ENCODE results near the gene ADRB2. TPM values are rescaled to one million over a fixed set of nuclear protein-coding genes. Genes with fewer than 3 reads are reported as not detected.

Gene ADRB2
- total RNA-seq, 1 donor from 2014 or later: 0.64 TPM

DNA sequence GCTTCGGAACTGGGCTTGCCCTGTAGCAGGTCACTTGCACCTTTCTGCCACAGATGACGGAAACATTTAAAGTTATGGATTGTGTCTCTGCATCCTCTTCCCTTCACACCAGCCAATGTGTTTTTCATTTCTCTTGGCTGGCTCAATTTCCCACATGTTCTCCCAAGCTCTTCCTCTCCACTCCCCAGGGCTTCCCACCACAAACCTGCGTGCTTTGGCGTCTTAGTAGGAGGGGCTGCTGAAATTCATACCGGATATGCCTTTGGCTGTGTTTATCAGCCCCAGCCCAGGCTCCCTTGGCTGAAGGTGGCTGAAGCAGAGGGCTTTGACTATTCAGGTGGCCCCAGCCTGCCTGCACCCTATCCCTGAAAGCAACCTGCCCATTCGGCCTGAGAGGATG, 32.1 kb downstream of the ADRB2 start:
- FAIRE-seq (no peak), DNase-seq (ENCODE audit: low read depth) (no peak)
- Histone ChIP-seq H3K9ac (ENCODE audit: low read length) (no peak overlapping the region), H2AFZ (ENCODE audit: low read depth, low read length) (no peak overlapping the region), H3K4me2 (ENCODE audit: low read length) (no peak overlapping the region), H3K27me3 (ENCODE audit: insufficient read depth, low read length) (no peaks in the 10 kb centered on the region), H3K4me1 (ENCODE audit: insufficient read depth, low read length) (no peaks in the 10 kb centered on the region), H3K36me3 (ENCODE audit: insufficient read depth, low read length) (no peaks in the 10 kb centered on the region), H3K27ac (ENCODE audit: low read depth, low read length) (no peak overlapping the region), H3K79me2 (ENCODE audit: insufficient read depth, low read length) (no peaks in the 10 kb centered on the region), H3K9me3 (ENCODE audit: insufficient read depth, low read depth, low read length) (no peaks in the 10 kb centered on the region), H4K20me1 (ENCODE audit: insufficient read depth, low read length) (no peaks in the 10 kb centered on the region), H3K4me3 (ENCODE audit: insufficient read depth, low read depth, low read length) (no peak overlapping the region)
- peak overlapping the region; percentile 29 for H3K27ac Mint-ChIP-seq (ENCODE audit: unreplicated experiment)
- no peak for TF ChIP-seq EZH2 (IDR thresholded peaks at IDR 0.05; ENCODE audit: insufficient read depth, low read length)
- TF ChIP-seq, protein P1, sequence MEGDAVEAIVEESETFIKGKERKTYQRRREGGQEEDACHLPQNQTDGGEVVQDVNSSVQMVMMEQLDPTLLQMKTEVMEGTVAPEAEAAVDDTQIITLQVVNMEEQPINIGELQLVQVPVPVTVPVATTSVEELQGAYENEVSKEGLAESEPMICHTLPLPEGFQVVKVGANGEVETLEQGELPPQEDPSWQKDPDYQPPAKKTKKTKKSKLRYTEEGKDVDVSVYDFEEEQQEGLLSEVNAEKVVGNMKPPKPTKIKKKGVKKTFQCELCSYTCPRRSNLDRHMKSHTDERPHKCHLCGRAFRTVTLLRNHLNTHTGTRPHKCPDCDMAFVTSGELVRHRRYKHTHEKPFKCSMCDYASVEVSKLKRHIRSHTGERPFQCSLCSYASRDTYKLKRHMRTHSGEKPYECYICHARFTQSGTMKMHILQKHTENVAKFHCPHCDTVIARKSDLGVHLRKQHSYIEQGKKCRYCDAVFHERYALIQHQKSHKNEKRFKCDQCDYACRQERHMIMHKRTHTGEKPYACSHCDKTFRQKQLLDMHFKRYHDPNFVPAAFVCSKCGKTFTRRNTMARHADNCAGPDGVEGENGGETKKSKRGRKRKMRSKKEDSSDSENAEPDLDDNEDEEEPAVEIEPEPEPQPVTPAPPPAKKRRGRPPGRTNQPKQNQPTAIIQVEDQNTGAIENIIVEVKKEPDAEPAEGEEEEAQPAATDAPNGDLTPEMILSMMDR (IDR thresholded peaks at IDR 0.05; ENCODE audit: insufficient read depth, low read depth, low read length): no peak
- no peaks in the 10 kb centered on the region for H3K9me3 Mint-ChIP-seq (ENCODE audit: unreplicated experiment)
- peak overlapping the region; percentile 31 for H3K4me3 Mint-ChIP-seq (ENCODE audit: unreplicated experiment)
- H3K4me1 Mint-ChIP-seq (ENCODE audit: low read depth, unreplicated experiment): peaks cover 5% of the 10 kb centered on the region
- no peaks in the 10 kb centered on the region for H3K27me3 Mint-ChIP-seq (ENCODE audit: low read depth, unreplicated experiment)
- H3K36me3 Mint-ChIP-seq (ENCODE audit: low read depth, unreplicated experiment): no peaks in the 10 kb centered on the region

DNA sequence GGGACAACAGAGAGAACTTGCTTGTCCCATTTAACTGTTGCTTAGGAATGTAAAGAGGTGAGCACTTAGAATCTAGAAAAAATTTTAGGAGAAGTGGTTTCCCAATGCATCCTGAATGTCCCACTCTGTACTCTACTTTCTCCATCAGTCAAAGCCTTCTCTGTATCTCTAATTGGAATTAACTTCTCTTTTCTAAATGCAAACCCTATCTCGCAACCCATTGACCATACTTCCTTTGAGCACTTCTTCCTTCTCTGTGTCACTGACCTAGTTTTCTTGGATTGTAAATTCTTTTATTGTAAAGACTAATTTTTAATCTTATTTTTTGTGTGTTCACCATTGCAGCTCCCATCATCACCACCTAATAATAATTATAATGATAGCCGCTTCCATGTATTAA, 33.3 kb downstream of the ADRB2 start:
- no peak for DNase-seq (ENCODE audit: low read depth)
- H3K27me3 ChIP-seq (ENCODE audit: insufficient read depth, low read length): no peaks in the 10 kb centered on the region
- no peak overlapping the region for H2AFZ ChIP-seq (ENCODE audit: low read depth, low read length)
- FAIRE-seq: no peak
- Mint-ChIP-seq H3K27me3 (ENCODE audit: low read depth, unreplicated experiment) (no peaks in the 10 kb centered on the region), H3K4me1 (ENCODE audit: low read depth, unreplicated experiment) (peaks cover 8% of the 10 kb centered on the region), H3K9me3 (ENCODE audit: unreplicated experiment) (no peaks in the 10 kb centered on the region), H3K36me3 (ENCODE audit: low read depth, unreplicated experiment) (no peaks in the 10 kb centered on the region), H3K4me3 (ENCODE audit: unreplicated experiment) (no peak overlapping the region), H3K27ac (ENCODE audit: unreplicated experiment) (no peak overlapping the region)
- no peak overlapping the region for H3K9ac ChIP-seq (ENCODE audit: low read length)
- TF ChIP-seq EZH2 (IDR thresholded peaks at IDR 0.05; ENCODE audit: insufficient read depth, low read length): no peak
- TF ChIP-seq, protein P1 (IDR thresholded peaks at IDR 0.05; ENCODE audit: insufficient read depth, low read depth, low read length): no peak
- H4K20me1 ChIP-seq (ENCODE audit: insufficient read depth, low read length): no peaks in the 10 kb centered on the region
- no peak overlapping the region for H3K4me2 ChIP-seq (ENCODE audit: low read length)
- no peaks in the 10 kb centered on the region for H3K9me3 ChIP-seq (ENCODE audit: insufficient read depth, low read depth, low read length)
- H3K4me3 ChIP-seq (ENCODE audit: insufficient read depth, low read depth, low read length): no peak overlapping the region
- no peaks in the 10 kb centered on the region for H3K36me3 ChIP-seq (ENCODE audit: insufficient read depth, low read length)
- no peaks in the 10 kb centered on the region for H3K79me2 ChIP-seq (ENCODE audit: insufficient read depth, low read length)
- H3K4me1 ChIP-seq (ENCODE audit: insufficient read depth, low read length): no peaks in the 10 kb centered on the region
- no peak overlapping the region for H3K27ac ChIP-seq (ENCODE audit: low read depth, low read length)

DNA sequence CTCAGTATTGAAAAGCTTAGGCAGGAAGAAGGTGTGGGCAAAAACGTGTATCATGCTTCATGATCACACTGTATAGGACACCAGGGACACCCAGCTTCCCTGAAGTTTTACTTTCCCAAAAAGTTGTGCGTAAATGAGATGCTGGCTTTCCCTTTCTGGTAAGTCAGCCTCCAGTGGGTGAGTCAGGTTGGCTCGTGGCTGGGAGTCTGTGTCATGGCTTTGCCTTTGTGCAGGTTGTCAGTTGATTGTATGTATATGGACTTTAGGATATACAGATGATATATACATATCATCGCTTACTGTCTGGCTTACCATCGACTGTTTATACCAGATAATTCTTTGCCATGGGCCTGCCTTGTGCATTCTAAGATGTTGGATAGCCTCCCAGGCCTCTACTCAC, 34.2 kb downstream of the ADRB2 start:
- peaks cover 8% of the 10 kb centered on the region for H3K4me1 Mint-ChIP-seq (ENCODE audit: low read depth, unreplicated experiment)
- Histone ChIP-seq H4K20me1 (ENCODE audit: insufficient read depth, low read length) (no peaks in the 10 kb centered on the region), H3K4me2 (ENCODE audit: low read length) (no peak overlapping the region), H3K27ac (ENCODE audit: low read depth, low read length) (no peak overlapping the region), H3K27me3 (ENCODE audit: insufficient read depth, low read length) (no peaks in the 10 kb centered on the region), H3K9ac (ENCODE audit: low read length) (no peak overlapping the region), H3K4me3 (ENCODE audit: insufficient read depth, low read depth, low read length) (no peak overlapping the region), H3K4me1 (ENCODE audit: insufficient read depth, low read length) (no peaks in the 10 kb centered on the region), H2AFZ (ENCODE audit: low read depth, low read length) (no peak overlapping the region), H3K9me3 (ENCODE audit: insufficient read depth, low read depth, low read length) (no peaks in the 10 kb centered on the region), H3K36me3 (ENCODE audit: insufficient read depth, low read length) (no peaks in the 10 kb centered on the region), H3K79me2 (ENCODE audit: insufficient read depth, low read length) (no peaks in the 10 kb centered on the region)
- FAIRE-seq (no peak), DNase-seq (ENCODE audit: low read depth) (no peak)
- no peak overlapping the region for H3K4me3 Mint-ChIP-seq (ENCODE audit: unreplicated experiment)
- H3K9me3 Mint-ChIP-seq (ENCODE audit: unreplicated experiment): no peaks in the 10 kb centered on the region
- no peaks in the 10 kb centered on the region for H3K27me3 Mint-ChIP-seq (ENCODE audit: low read depth, unreplicated experiment)
- no peaks in the 10 kb centered on the region for H3K36me3 Mint-ChIP-seq (ENCODE audit: low read depth, unreplicated experiment)
- no peak overlapping the region for H3K27ac Mint-ChIP-seq (ENCODE audit: unreplicated experiment)
- no peak for TF ChIP-seq EZH2 (IDR thresholded peaks at IDR 0.05; ENCODE audit: insufficient read depth, low read length)
- TF ChIP-seq, protein P1 (IDR thresholded peaks at IDR 0.05; ENCODE audit: insufficient read depth, low read depth, low read length): no peak

All from astrocyte (in vitro differentiated cells and primary cell).